Astrocyte (in vitro differentiated cells and primary cell): ENCODE measurements around the gene UBL4A.

Source experiments
- CTCF ChIP-seq: IDR thresholded peaks from 2 replicates; pipeline ENCODE4 v1.5.1; 2011; ENCODE audit warnings: low read depth, mild to moderate bottlenecking, inconsistent platforms, low read length, moderate library complexity; ENCODE audit not compliant: insufficient read depth
- EZH2 ChIP-seq: IDR thresholded peaks from 2 replicates; pipeline ENCODE4 v1.6.1; 2012; ENCODE audit warnings: mild to moderate bottlenecking, low read length, inconsistent platforms; ENCODE audit not compliant: insufficient read depth

- TF ChIP-seq CTCF (no peak), EZH2 (no peak)
Measured at GRCh38 chrX:154517101-154517781, 30.8 kb upstream of the UBL4A start.
